LNCaP clone FGC (cell line): Measurements from ENCODE around the gene KDM7A.

ENCODE experiments used
- DNase-seq: peaks from one replicate; pipeline ENCODE4 v3.0.0-alpha.2; 2011; ENCODE audit warnings: low read depth
- H3K4me3 ChIP-seq: 2 replicates; pipeline ENCODE4 v1.5.1; 2011; ENCODE audit warnings: mild to moderate bottlenecking, low read depth, low read length, control low read depth
- TF ChIP-seq, protein P1 (sequence below): IDR thresholded peaks from 2 replicates; pipeline ENCODE4 v1.5.1; 2012; ENCODE audit warnings: mild to moderate bottlenecking; ENCODE audit not compliant: control insufficient read depth, insufficient read depth; ENCODE audit errors: extremely low read depth

The KDM7A gene

DNA sequence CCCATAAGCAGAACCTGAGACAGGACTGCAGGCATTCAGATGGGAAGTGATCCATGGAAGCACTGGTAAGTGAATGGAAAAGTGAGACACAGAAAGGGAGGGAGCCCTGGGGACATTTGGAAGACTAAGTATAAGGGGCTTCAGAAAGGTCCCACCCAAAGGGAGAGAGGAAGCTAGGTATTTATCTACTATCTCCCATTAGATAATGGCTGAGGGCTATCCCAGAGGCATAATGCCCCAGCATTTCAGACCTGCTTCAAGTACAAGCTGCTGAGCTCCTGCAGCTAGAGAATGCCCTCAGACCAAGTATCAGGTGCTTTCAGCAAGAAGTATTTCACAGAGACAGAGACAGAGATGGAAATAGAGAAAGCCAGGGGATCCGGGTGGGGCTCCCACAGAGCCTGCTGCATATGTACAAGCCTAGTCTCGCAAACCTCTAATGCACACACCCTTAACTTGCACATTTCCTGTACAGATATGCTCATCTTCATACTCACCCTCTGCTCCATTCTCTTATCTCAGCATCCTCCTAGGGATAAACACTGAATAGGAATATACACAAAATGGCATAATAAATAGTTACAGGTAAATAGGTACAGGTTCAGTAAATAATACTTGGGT, 20.2 kb downstream of the KDM7A start:
- TF ChIP-seq, protein P1, sequence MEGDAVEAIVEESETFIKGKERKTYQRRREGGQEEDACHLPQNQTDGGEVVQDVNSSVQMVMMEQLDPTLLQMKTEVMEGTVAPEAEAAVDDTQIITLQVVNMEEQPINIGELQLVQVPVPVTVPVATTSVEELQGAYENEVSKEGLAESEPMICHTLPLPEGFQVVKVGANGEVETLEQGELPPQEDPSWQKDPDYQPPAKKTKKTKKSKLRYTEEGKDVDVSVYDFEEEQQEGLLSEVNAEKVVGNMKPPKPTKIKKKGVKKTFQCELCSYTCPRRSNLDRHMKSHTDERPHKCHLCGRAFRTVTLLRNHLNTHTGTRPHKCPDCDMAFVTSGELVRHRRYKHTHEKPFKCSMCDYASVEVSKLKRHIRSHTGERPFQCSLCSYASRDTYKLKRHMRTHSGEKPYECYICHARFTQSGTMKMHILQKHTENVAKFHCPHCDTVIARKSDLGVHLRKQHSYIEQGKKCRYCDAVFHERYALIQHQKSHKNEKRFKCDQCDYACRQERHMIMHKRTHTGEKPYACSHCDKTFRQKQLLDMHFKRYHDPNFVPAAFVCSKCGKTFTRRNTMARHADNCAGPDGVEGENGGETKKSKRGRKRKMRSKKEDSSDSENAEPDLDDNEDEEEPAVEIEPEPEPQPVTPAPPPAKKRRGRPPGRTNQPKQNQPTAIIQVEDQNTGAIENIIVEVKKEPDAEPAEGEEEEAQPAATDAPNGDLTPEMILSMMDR, result no peak
- no peak for DNase-seq
- H3K4me3 ChIP-seq, result no peak overlapping the region

DNA sequence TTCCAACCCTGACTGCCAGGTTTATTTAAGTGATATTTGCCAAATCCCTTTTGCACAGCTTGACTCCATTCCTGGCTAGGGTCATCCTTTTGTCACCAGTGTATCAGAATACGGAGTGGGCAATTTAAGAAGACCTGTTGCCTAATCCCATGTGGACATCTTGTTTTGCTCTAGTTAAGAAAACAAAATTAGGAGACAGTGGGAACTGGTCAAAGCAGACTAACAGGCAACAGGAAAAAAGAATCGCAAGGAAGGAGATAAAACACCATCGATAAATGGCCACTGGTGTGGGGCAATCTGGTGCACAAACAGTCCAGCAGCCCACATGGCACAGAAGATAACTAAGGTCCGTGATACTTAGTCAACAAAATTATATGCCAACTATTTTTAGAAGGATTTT, 21.4 kb downstream of the KDM7A start:
- no peak overlapping the region for H3K4me3 ChIP-seq
- no peak for DNase-seq
- TF ChIP-seq, protein P1, result no peak

DNA sequence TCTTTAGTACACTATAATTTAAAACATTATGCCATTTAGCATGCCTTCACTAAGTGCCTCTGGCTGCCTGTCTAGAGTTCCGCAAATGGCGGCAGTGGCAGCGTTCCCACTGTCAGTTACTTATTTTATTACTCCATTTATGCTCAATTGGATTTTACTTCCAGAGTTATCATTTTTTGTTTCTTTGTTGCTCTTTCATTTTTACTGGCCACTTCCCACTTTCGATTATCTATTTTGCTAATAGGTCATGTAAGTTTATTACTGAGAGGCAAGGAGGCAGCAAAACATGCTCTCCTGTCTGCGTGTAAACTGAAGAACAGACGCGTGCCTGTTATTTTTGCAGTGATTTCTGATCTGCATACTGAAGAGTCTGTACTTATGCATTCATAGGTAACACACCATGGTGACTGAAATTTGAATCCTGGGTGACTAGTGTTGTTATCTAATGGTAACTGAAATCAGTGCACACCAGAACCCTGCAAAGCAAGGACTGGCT, 23.1 kb downstream of the KDM7A start:
- TF ChIP-seq, protein P1, result no peak
- H3K4me3 ChIP-seq, result no peak overlapping the region

DNA sequence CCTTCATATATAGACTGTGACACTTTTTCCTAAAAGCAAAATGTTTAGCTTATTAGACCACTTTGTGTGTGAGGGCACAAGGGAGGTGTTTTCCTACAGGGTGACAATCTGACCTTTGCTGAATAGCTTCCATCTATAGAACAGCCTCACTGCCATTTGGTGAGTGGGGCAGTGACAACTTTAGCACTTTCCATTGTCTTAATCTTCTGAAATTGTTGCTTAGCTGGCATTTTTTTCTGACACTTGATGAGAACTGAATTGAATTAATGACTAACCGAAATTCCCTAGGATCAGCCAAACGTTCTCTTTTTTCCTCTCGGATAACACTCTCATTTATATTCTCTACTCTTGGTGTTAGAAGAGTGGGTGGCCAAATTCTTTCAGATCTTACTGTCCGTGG, 30.2 kb downstream of the KDM7A start:
- H3K4me3 ChIP-seq, result no peak overlapping the region
- no peak for DNase-seq
- TF ChIP-seq, protein P1, result no peak

More for the DNA sequence above, 23.1 kb downstream of the KDM7A start:
- no peak for DNase-seq

DNA sequence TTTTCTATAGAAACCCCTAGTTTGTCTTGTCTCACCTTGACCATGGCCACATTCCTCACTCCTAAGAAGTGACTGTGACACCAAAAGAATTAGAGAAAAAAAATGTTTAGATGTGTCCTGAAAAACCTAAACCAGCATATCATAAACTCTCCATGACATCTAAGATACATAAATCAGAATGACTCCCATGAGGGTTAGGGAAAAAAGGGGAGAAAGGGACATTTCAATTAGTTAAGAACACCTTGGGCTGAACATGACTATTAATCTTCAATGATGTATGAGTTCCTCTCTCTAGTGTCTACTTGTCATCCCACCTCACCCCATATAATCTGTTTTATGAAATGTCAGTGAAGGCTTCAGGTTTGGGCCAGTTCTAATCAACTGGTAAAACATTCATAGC, 31.1 kb downstream of the KDM7A start:
- no peak overlapping the region for H3K4me3 ChIP-seq
- TF ChIP-seq, protein P1, result no peak
- no peak for DNase-seq

DNA sequence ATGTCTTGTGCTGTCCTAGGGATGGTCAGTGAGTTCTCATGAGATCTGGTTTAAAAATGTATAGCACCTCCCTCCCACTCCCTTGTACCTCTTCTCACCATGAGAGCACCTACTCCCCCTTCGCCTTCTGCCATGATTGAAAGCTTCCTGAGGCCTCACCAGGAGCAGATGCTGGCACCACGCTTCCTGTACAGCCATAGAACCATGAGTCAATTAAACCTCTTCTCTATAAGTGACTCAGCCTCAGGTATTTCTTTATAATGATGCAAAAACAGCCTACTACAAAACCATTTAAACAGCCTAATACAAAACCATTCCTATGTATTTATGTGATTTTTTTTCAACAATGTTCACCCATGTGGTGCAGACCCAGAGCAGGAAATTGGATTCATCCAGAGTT, 32.0 kb downstream of the KDM7A start:
- no peak overlapping the region for H3K4me3 ChIP-seq
- no peak for DNase-seq
- TF ChIP-seq, protein P1, result no peak

DNA sequence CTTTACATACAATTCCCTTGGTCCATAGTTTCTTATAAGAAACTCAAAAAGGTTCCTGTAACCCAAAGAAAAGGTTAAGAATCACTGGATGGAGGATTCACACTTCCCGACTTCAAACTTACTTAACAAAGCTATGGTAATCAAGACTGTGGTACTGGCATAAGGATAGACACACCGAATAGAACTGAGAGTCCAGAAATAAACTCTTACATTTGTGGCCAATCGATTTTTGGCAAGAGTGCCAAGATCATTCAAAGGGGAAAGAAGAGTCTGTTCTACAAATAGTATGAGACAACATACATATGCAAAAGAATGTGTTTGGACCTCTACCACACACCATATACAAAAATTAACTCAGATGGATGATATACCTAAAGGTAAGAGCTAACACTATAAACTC, 32.8 kb downstream of the KDM7A start:
- TF ChIP-seq, protein P1, result no peak
- peak; percentile 7 for DNase-seq
- H3K4me3 ChIP-seq, result no peak overlapping the region
